ENCODE results near the gene PDCD1.

DNA sequence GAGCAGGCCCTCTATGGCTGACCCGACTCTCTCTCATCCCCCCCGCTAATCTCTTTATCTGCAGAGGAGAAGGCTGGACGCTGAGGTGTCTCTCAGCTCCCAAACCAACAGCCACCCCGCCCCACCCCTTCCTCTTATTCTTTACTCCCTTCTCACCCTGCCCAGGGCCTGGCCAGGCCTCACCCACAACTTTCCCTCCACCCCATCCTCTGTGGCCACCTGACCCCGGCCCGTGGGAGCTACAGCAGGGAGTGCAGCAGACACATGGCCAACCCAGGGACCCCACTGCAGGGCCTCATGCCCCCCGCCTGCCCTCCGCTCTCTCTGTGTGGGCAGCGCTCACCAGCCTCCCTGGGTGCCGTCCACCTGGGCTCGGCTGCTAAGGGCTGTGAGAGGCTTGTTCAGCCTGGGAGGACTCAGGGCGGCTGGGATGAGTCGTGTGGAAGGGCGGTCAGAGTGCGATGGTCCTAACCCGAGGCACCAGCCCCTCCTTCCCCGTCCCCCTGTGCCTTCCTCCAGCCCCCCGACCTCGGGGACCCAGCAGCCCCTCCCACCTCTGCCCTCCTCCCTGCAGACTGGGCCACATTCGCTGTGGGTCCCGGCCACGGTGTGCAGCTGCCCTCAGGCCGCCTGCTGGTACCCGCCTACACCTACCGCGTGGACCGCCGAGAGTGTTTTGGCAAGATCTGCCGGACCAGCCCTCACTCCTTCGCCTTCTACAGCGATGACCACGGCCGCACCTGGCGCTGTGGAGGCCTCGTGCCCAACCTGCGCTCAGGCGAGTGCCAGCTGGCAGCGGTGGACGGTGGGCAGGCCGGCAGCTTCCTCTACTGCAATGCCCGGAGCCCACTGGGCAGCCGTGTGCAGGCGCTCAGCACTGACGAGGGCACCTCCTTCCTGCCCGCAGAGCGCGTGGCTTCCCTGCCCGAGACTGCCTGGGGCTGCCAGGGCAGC, 42.9 kb downstream of the PDCD1 start:
- TF ChIP-seq, protein P1, sequence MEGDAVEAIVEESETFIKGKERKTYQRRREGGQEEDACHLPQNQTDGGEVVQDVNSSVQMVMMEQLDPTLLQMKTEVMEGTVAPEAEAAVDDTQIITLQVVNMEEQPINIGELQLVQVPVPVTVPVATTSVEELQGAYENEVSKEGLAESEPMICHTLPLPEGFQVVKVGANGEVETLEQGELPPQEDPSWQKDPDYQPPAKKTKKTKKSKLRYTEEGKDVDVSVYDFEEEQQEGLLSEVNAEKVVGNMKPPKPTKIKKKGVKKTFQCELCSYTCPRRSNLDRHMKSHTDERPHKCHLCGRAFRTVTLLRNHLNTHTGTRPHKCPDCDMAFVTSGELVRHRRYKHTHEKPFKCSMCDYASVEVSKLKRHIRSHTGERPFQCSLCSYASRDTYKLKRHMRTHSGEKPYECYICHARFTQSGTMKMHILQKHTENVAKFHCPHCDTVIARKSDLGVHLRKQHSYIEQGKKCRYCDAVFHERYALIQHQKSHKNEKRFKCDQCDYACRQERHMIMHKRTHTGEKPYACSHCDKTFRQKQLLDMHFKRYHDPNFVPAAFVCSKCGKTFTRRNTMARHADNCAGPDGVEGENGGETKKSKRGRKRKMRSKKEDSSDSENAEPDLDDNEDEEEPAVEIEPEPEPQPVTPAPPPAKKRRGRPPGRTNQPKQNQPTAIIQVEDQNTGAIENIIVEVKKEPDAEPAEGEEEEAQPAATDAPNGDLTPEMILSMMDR (conservative IDR thresholded peaks at IDR 0.05 in 1 of 2, IDR thresholded peaks at IDR 0.05 in 1 of 2; ENCODE audit: low read depth in 1 of 2, low read length in 2 of 2): no peak
- TF ChIP-seq EZH2 (IDR thresholded peaks at IDR 0.05; ENCODE audit: low read length, missing control alignments): no peak
